Smooth muscle cell (in vitro differentiated cells): ENCODE data around the gene GPR35. TPM values are rescaled to one million over a fixed set of nuclear protein-coding genes. Genes with fewer than 3 reads are reported as not detected.

Experiments used
- DNase-seq: peaks from one replicate; lab custom pipeline; 2025; ENCODE audit not compliant: unreplicated experiment; lab: John Stamatoyannopoulos, UW
- H2AFZ ChIP-seq: fragments of 200-600 bp; sonication (generic); 2 replicates; pipeline ENCODE4 v1.6.0; 2016; ENCODE audit warnings: antibody characterized with exemption, low read depth, mild to moderate bottlenecking
- H3F3A ChIP-seq: fragments of 200-600 bp; sonication (generic); 2 replicates; pipeline ENCODE4 v1.6.0; 2017; ENCODE audit warnings: antibody characterized with exemption, low read depth
- H3K27ac ChIP-seq: fragments of 200-600 bp; sonication (generic); 2 replicates; pipeline ENCODE4 v1.5.1; 2016; ENCODE audit warnings: low read depth, mild to moderate bottlenecking
- H3K27me3 ChIP-seq: fragments of 200-600 bp; sonication (generic); 2 replicates; pipeline ENCODE4 v1.6.1; 2016; ENCODE audit warnings: low read depth, mild to moderate bottlenecking
- H3K36me3 ChIP-seq: fragments of 200-600 bp; sonication (generic); 2 replicates; pipeline ENCODE4 v1.5.1; 2016; ENCODE audit warnings: low read depth
- H3K4me1 ChIP-seq: fragments of 200-600 bp; sonication (generic); 2 replicates; pipeline ENCODE4 v1.5.1; 2016; ENCODE audit warnings: low read depth
- H3K4me2 ChIP-seq: fragments of 200-600 bp; sonication (generic); 2 replicates; pipeline ENCODE4 v1.6.0; 2016; ENCODE audit warnings: mild to moderate bottlenecking
- H3K4me3 ChIP-seq: fragments of 200-600 bp; sonication (generic); 2 replicates; pipeline ENCODE4 v1.5.1; 2016; ENCODE audit warnings: mild to moderate bottlenecking
- H3K79me2 ChIP-seq: fragments of 200-600 bp; sonication (generic); 2 replicates; pipeline ENCODE4 v1.6.0; 2016; ENCODE audit warnings: low read depth, mild to moderate bottlenecking
- H3K9ac ChIP-seq: fragments of 200-600 bp; sonication (generic); 2 replicates; pipeline ENCODE4 v1.6.0; 2016; ENCODE audit warnings: low read depth
- H3K9me3 ChIP-seq: fragments of 200-600 bp; sonication (generic); replicated peaks from 2 replicates; pipeline ENCODE4 v1.5.1; 2016; ENCODE audit warnings: low read depth
- H4K20me1 ChIP-seq: fragments of 200-600 bp; sonication (generic); 2 replicates; pipeline ENCODE4 v1.6.0; 2016; ENCODE audit warnings: low read depth
- WGBS: methylation state at CpG from one replicate; pipeline ENCODE4 v1.1.7; 2016; ENCODE audit warnings: low lambda C conversion rate; 5-methylcytosine and 5-hydroxymethylcytosine counted together
- polyA plus RNA-seq: library from polyadenylated mRNA; unstranded; fragments of >200 nt; fragmentation: Nextera tagmentation; extraction: Ambion mirVana; gene quantifications from 2 replicates; pipeline ENCODE4 v1.2.1, GENCODE V29; 2016
- total RNA-seq: library from RNA; depleted of rRNA; stranded (reverse); fragments of >200 nt; gene quantifications from 2 replicates; pipeline ENCODE4 v1.2.3, GENCODE V29; 2014
- TF ChIP-seq, protein P1 (sequence below): fragments of 200-600 bp; sonication (generic); IDR thresholded peaks from 2 replicates; pipeline ENCODE4 v1.5.1; 2017; ENCODE audit warnings: borderline replicate concordance, mild to moderate bottlenecking, antibody characterized with exemption; ENCODE audit not compliant: insufficient read depth, poor library complexity, severe bottlenecking

Gene GPR35, protein sequence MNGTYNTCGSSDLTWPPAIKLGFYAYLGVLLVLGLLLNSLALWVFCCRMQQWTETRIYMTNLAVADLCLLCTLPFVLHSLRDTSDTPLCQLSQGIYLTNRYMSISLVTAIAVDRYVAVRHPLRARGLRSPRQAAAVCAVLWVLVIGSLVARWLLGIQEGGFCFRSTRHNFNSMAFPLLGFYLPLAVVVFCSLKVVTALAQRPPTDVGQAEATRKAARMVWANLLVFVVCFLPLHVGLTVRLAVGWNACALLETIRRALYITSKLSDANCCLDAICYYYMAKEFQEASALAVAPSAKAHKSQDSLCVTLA
- 1.2 and 1.3 TPM in 2 replicates for total RNA-seq
- polyA plus RNA-seq: 1.4 and 2.1 TPM in 2 replicates

DNA sequence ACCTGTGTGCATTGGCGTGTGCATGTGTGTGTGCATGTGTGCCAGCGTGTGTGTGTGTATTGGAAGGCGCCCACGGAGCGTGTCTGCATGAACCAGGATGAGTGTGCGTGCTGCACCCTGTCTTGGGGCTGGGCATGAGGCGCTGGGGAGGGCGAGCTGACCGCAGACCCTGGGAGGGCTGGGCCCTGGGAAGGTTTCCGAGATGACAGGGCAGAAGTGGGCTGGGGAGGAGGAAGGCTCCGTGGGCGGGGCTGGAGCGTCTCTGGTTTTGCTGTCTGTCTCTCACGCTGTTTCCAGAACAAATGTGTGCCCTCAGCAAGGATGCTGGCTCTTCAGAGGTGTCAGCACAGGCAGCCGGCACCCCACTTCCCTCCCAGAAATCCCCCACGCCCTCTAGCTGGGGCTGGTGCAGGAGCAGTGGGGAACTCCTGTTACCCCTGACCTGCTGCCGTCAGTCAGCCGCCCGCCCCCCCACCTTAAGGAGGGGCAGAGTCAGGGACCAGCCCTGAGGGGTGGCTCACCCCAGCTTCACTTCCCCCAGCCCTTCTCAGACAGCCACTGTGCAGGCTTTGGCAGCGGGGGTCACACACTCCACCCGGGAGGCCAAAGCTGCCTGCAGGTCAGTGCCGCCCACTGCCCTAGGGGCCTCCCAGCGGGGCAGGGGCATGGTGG, at the start of gene GPR35:
Gene GPR35 (plus strand): TSS at position 531 of the 672 bp plus-strand sequence. CDS start 4,473 bp downstream, outside the sequence.
- Histone ChIP-seq H3K36me3 (no peaks in the 10 kb centered on the region), H3K4me3 (no peak within 1 kb of the TSS), H3K79me2 (no peaks in the 10 kb centered on the region), H2AFZ (no peak within 1 kb of the TSS), H3F3A (no peaks in the 10 kb centered on the region), H3K27me3 (no peaks in the 10 kb centered on the region), H3K4me2 (peak within 1 kb of the TSS; percentile 67), H3K9ac (no peak within 1 kb of the TSS), H3K27ac (no peak within 1 kb of the TSS), H3K9me3 (no peaks in the 10 kb centered on the region), H4K20me1 (no peaks in the 10 kb centered on the region), H3K4me1 (no peaks in the 10 kb centered on the region)
- DNase-seq: peak; percentile 35
- TF ChIP-seq, protein P1, sequence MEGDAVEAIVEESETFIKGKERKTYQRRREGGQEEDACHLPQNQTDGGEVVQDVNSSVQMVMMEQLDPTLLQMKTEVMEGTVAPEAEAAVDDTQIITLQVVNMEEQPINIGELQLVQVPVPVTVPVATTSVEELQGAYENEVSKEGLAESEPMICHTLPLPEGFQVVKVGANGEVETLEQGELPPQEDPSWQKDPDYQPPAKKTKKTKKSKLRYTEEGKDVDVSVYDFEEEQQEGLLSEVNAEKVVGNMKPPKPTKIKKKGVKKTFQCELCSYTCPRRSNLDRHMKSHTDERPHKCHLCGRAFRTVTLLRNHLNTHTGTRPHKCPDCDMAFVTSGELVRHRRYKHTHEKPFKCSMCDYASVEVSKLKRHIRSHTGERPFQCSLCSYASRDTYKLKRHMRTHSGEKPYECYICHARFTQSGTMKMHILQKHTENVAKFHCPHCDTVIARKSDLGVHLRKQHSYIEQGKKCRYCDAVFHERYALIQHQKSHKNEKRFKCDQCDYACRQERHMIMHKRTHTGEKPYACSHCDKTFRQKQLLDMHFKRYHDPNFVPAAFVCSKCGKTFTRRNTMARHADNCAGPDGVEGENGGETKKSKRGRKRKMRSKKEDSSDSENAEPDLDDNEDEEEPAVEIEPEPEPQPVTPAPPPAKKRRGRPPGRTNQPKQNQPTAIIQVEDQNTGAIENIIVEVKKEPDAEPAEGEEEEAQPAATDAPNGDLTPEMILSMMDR: no peak
- 67% methylated on average over 16 of the region's 23 CpGs for WGBS

DNA sequence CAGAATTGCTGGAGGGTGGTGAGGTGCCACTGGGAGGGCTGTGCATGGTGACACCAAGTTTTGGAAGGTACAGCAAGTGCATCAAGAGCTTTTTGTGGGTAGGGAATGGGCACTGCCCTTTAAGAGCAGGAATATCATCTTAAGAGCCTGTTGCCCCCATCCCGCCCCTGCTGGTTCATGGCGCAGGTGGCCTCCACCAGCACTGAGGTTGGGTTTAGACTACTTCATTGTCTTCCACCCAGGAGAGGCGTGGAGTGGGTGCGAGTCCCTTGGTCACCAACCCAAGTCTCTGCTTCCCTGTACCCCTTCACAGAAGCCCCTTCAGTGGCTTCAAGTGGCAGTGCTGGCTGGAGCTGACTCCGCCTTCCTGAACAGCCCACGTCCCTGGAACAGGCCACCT, 49.2 kb upstream of the GPR35 start:
- Histone ChIP-seq H3F3A (peaks cover 11% of the 10 kb centered on the region), H3K9ac (no peak overlapping the region), H3K9me3 (no peaks in the 10 kb centered on the region), H3K4me2 (no peak overlapping the region), H2AFZ (no peak overlapping the region), H3K4me1 (no peaks in the 10 kb centered on the region), H3K4me3 (no peak overlapping the region), H4K20me1 (peaks cover 45% of the 10 kb centered on the region), H3K27ac (no peak overlapping the region), H3K27me3 (no peaks in the 10 kb centered on the region), H3K36me3 (no peaks in the 10 kb centered on the region), H3K79me2 (no peaks in the 10 kb centered on the region)
- TF ChIP-seq, protein P1: no peak
- WGBS: 74% methylated on average over 6 of the region's 6 CpGs
- no peak for DNase-seq

DNA sequence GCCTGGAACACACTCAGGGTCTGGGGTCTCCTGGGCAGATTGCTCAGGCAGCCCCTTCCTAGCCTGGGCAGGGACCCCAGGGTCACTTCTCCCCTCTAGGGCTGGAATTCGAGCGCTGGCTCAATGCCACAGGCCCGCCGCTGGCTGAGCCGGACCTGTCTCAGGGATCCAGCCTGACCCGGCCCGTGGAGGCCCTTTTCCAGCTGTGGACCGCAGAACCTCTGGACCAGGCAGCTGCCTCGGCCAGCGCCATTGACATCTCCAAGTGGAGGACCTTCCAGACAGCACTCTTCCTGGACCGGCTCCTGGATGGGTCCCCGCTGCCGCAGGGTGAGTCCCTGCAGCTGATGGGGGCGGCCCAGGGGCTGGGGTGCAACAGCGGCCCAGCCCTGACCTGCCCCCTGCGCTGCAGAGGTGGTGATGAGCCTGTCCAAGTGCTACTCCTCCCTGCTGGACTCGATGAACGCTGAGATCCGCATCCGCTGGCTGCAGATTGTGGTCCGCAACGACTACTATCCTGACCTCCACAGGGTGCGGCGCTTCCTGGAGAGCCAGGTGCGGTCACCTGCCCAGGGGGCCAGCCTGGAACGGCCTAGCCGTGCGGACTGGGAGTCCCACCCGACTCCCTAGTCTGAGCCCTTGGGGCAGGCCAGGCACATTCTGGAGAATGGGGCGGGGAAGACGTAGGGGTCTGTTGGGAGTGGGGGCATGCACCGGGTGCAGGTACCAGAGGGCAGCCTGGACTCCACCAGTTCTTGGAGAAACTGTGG, 48.7 kb upstream of the GPR35 start:
- no peak overlapping the region for H3K27ac ChIP-seq
- no peak for DNase-seq
- peaks cover 5% of the 10 kb centered on the region for H3K79me2 ChIP-seq
- H3K27me3 ChIP-seq: no peaks in the 10 kb centered on the region
- TF ChIP-seq, protein P1: no peak
- no peaks in the 10 kb centered on the region for H3K9me3 ChIP-seq
- H3F3A ChIP-seq: peaks cover 15% of the 10 kb centered on the region
- H3K9ac ChIP-seq: no peak overlapping the region
- H3K36me3 ChIP-seq: no peaks in the 10 kb centered on the region
- 99% methylated on average over 28 of the region's 32 CpGs for WGBS
- H3K4me1 ChIP-seq: no peaks in the 10 kb centered on the region
- H4K20me1 ChIP-seq: peaks cover 50% of the 10 kb centered on the region
- H3K4me2 ChIP-seq: no peak overlapping the region
- H3K4me3 ChIP-seq: no peak overlapping the region
- H2AFZ ChIP-seq: no peak overlapping the region
